ENCODE data around the gene GRXCR2. TPM values are rescaled to one million over a fixed set of nuclear protein-coding genes. Genes with fewer than 3 reads are reported as not detected.

The GRXCR2 gene, protein sequence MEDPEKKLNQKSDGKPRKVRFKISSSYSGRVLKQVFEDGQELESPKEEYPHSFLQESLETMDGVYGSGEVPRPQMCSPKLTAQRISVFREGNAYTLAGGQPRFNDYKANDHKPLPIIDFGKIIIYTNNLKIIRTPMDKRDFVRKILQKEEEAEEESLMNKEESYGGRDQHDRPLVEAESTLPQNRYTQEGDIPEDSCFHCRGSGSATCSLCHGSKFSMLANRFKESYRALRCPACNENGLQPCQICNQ
- not detected for total RNA-seq

DNA sequence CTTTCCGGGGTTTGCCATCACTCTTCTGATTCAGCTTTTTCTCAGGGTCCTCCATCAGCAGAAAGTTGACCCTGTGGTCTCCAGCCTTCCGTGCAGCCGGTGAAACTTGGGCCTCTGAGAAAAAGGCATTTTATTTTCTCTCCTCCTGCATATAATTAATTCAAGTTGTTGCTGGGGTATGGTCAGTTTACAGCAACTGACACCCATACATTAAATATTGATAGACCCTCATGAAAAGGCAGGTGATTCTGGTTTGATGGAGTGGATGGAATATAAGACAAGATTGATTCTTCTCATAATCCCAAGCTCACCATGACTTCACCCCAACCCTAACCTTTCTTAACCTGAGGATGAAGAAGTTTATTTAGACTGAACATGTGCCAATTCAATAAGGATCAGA, at the start of gene GRXCR2:
Gene GRXCR2 (minus strand): TSS at position 101 of the 400 bp plus-strand sequence. CDS start 46 bp downstream, at position 55.
- H3K27me3 ChIP-seq = no peaks in the 10 kb centered on the region
- no peak within 1 kb of the TSS for H3K27ac ChIP-seq
- no peak within 1 kb of the TSS for H3K4me3 ChIP-seq
- H3K4me1 ChIP-seq = peaks cover 0 to 10% (median 0%) of the 10 kb centered on the region in 4 donors
- no peaks in the 10 kb centered on the region for H3K36me3 ChIP-seq
- TF ChIP-seq POLR2A (IDR thresholded peaks at IDR 0.05) = no peak
- TF ChIP-seq, protein P1, sequence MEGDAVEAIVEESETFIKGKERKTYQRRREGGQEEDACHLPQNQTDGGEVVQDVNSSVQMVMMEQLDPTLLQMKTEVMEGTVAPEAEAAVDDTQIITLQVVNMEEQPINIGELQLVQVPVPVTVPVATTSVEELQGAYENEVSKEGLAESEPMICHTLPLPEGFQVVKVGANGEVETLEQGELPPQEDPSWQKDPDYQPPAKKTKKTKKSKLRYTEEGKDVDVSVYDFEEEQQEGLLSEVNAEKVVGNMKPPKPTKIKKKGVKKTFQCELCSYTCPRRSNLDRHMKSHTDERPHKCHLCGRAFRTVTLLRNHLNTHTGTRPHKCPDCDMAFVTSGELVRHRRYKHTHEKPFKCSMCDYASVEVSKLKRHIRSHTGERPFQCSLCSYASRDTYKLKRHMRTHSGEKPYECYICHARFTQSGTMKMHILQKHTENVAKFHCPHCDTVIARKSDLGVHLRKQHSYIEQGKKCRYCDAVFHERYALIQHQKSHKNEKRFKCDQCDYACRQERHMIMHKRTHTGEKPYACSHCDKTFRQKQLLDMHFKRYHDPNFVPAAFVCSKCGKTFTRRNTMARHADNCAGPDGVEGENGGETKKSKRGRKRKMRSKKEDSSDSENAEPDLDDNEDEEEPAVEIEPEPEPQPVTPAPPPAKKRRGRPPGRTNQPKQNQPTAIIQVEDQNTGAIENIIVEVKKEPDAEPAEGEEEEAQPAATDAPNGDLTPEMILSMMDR (IDR thresholded peaks at IDR 0.05) = no peak
- no peaks in the 10 kb centered on the region for H3K9me3 ChIP-seq
- no peak for DNase-seq

DNA sequence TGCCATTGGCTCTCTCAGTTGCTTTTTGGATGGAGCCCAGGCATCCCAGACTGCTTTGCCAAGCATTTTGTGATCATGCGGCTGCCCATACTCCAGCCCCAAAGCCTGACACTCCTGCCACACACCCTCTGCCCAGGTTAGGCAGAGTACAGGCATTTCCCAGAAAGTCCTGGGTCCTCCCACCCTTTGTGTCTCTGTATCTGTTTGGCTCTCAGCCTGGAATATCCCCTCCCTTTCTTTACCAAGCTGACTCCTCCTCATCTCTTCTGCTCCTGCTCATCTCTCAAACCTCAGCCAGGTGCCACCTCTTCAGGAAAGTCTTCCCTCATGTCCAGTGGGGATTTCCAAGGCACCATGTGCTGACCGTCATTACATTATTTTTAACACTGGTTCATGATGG, 49.2 kb upstream of the GRXCR2 start:
- H3K27ac ChIP-seq = no peak overlapping the region
- no peak overlapping the region for H3K4me3 ChIP-seq
- DNase-seq = no peak
- H3K9me3 ChIP-seq = no peaks in the 10 kb centered on the region
- no peaks in the 10 kb centered on the region for H3K36me3 ChIP-seq
- no peak for TF ChIP-seq POLR2A (IDR thresholded peaks at IDR 0.05)
- TF ChIP-seq, protein P1 (IDR thresholded peaks at IDR 0.05) = no peak
- H3K4me1 ChIP-seq = no peaks in the 10 kb centered on the region
- H3K27me3 ChIP-seq = no peaks in the 10 kb centered on the region

DNA sequence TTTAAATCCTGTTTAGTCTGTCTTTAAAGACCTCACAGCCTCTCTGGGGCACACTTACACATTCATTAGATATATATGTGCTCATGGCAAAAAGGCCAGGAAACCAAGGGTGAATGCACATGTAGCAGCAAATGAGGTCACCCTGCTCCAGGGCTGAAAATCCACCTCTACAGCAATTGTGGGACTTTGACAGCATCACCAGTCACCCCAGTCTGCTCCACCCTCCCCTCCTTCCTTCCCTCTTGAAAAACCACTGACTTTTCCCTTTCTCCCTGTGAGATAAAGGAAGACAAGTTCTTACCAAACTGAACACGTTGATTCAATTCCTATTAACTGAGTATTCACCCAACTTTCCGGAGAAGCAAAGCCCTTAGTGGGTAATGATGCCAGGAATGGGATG, 48.4 kb upstream of the GRXCR2 start:
- Histone ChIP-seq H3K4me1 (no peaks in the 10 kb centered on the region), H3K36me3 (no peaks in the 10 kb centered on the region), H3K27me3 (no peaks in the 10 kb centered on the region), H3K4me3 (no peak overlapping the region), H3K27ac (no peak overlapping the region), H3K9me3 (no peaks in the 10 kb centered on the region)
- TF ChIP-seq, protein P1 (IDR thresholded peaks at IDR 0.05) = no peak
- no peak for TF ChIP-seq POLR2A (IDR thresholded peaks at IDR 0.05)
- DNase-seq = no peak

DNA sequence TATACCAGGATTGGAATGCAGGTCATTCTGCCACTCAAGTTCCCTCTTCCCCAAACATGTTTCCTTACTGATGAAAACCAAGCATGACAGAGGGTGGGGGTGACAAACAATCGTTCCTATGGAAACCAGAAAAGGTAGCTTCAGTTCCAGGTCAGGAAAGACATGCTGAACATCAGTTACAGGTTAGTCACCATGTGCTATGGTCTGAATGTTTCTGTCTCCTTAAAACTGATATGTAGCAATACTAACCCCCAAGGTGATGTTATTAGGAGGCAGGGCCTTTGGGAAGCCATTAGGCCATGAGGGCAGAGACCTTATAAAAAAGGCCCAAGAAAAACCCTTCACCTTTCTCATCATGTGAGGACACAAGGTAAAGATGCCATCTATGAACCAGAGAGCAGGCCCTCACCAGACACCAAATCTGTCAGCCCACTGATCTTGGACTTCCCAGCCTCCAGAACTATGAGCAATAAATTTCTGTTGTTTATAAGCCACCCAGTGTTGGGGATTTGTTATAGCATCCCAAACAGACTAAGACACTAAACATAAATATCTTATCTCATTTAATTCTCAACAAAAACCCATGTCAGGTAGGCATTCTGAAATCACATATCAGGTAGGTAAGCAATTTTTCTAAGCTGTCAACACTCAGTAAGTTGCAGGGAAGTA, 47.9 kb upstream of the GRXCR2 start:
- H3K4me3 ChIP-seq = no peak overlapping the region
- no peak overlapping the region for H3K27ac ChIP-seq
- no peaks in the 10 kb centered on the region for H3K27me3 ChIP-seq
- no peaks in the 10 kb centered on the region for H3K36me3 ChIP-seq
- no peaks in the 10 kb centered on the region for H3K4me1 ChIP-seq
- no peak for DNase-seq
- TF ChIP-seq, protein P1 (IDR thresholded peaks at IDR 0.05) = no peak
- no peak for TF ChIP-seq POLR2A (IDR thresholded peaks at IDR 0.05)
- H3K9me3 ChIP-seq = no peaks in the 10 kb centered on the region

DNA sequence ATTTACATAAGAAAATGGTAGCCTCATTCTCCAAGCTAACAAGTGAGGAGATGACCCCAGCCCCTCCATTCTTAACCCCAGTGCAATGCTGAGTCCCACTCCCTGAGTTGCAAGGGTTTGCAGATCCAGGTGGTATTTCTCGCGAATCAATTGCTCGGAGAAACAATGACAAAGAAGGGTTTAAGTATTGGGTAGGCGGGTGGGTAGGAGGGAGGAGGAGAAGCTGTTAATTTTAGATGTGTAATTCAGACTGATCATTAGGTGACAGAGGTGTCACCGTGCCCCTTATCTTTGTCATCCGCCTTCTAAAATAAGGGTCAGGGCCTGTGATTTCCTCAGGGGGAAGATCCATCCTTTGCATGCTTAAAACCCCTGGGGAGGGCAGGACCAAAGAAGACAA, 46.6 kb upstream of the GRXCR2 start:
- no peak for DNase-seq
- no peak for TF ChIP-seq POLR2A (IDR thresholded peaks at IDR 0.05)
- TF ChIP-seq, protein P1 (IDR thresholded peaks at IDR 0.05) = no peak

More for the DNA sequence above, 46.6 kb upstream of the GRXCR2 start:
- H3K4me3 ChIP-seq = no peak overlapping the region
- no peaks in the 10 kb centered on the region for H3K27me3 ChIP-seq
- H3K9me3 ChIP-seq = no peaks in the 10 kb centered on the region
- no peak overlapping the region for H3K27ac ChIP-seq
- no peaks in the 10 kb centered on the region for H3K4me1 ChIP-seq
- no peaks in the 10 kb centered on the region for H3K36me3 ChIP-seq
